SIG-M5 (cell line): ENCODE results near the gene OR4D1.

Experiments used
- DNase-seq: peaks from one replicate; lab custom pipeline; 2025; lab: John Stamatoyannopoulos, UW

Gene OR4D1

GRCh38 chr17:58153671-58154070, 5.5 kb downstream of the OR4D1 start:
- no peak for DNase-seq

GRCh38 chr17:58156839-58157803, 8.9 kb downstream of the OR4D1 start:
- no peak for DNase-seq

DNA sequence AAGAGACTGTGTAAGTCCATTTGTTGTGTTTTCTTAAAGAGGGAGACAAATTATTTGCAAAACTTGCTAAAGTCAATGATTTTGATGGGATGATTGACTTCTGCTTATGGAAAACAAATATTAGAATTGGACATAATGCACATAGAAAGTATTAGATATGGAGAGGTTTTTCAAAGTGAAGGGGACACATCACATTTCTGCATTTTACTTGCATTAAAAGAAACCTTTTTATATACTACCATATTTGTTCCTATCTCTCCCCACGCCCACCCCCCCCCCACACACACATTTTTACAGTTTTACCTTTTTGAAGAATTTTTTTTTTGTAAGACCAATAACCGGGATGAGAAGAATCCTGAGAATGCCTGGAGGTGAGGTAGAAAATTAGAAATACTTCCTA, 10.0 kb downstream of the OR4D1 start:
- no peak for DNase-seq

- no peak for DNase-seq
Measured at GRCh38 chr17:58161566-58161965, 13.4 kb downstream of the OR4D1 start.

GRCh38 chr17:58165981-58166380, 17.8 kb downstream of the OR4D1 start:
- no peak for DNase-seq

DNA sequence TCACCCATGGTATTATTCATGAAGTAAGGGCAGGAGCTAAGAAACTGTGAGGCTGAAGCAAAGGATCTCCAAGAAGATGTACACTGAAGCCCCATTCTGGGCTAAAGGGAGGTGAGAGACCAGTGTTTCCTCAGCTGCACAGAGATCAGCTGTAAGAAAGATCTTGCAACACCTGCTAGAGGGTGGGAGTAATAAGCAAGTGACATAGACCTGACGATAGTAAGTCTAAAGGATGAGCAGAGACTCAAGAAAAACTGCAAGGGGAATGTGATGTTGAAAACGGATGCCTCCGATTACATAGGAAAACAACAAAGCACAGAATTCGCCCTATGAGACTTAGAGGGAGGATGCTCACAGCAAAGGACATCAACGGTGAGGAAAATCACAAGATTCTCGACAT, 18.5 kb downstream of the OR4D1 start, which contains the start of gene OR4D2:
OR4D2 (plus strand) TSS at position 301 of the 400 bp plus-strand sequence. CDS start 2,674 bp downstream, outside the sequence.
- no peak for DNase-seq

GRCh38 chr17:58170622-58171021, 22.4 kb downstream of the OR4D1 start:
- DNase-seq: no peak

GRCh38 chr17:58172369-58173071, 24.3 kb downstream of the OR4D1 start:
- no peak for DNase-seq

GRCh38 chr17:58174871-58175270, 26.7 kb downstream of the OR4D1 start:
- no peak for DNase-seq

GRCh38 chr17:58176200-58176599, 28.0 kb downstream of the OR4D1 start:
- no peak for DNase-seq

DNA sequence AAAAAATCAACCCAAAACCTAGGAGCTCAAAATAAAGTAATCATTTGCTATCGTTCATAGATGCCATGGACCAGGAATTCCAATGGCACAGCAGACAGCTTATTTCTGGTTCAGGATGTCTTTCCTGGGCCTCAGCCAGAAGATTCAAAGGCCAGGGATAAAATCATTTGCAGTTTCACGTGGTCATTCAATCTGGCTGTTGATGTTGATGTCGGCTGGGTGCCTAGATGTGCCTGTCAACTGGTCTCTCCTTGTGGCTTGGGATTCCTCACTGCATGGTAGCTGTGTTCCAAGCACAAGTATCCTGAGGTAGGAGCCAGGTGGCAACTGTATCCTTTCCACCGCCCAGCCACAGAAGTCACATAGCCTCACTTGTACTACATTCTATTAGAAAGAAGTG, 33.6 kb downstream of the OR4D1 start:
- DNase-seq: no peak

DNA sequence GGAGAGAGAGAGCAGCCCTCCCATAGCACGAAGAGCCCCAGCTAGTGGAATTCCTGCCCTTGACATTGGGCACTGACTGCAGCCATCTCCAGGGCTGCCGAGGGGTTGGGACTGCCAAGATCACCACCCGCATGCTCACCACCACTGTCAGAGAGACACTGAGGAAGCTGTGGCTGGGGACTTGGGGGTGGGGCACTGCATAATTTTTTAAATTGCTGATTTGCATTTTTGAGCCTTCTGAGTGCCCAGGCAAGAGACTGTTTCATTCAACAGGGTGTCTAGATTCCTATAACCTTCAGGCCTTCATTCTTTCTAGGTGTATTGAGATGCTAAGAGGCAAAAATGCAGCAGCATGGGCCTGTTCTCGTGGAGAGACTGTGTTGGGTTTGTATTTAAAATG, 35.3 kb downstream of the OR4D1 start:
- DNase-seq: no peak

DNA sequence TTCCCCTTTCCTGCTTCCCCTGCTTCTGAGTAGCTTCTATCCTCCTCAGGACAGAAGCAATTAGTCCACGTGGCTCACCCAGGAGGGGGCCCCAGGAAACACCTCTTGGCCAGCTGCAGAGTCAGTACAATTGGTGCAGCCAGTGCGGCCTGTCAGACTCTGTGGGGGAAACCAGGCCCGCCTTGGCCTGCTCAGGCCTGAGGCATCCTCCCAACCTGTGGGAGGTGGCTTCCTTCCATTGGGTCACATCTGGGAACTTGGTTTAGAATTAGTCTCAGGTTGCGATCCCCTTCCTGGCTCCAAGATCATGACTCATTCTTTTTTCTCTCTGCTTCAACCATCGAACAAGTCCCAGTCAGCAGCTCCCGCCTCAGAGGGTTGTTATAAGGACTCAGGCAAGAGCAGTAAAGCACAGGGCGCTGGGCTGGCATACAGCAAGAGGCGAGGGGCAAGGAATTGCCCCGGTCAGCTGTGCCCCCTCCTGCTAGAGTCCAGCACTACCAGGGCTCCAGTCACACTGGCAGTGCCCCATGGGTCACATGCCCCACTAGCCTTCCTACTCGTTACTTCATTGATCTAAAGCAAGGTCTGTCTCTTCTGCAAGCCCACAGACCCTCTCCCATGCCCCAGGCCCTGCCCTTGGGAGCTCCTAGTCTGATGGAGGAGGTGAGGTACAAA, 36.3 kb downstream of the OR4D1 start:
- DNase-seq: no peak

GRCh38 chr17:58184986-58185761, 37.0 kb downstream of the OR4D1 start:
- no peak for DNase-seq

DNA sequence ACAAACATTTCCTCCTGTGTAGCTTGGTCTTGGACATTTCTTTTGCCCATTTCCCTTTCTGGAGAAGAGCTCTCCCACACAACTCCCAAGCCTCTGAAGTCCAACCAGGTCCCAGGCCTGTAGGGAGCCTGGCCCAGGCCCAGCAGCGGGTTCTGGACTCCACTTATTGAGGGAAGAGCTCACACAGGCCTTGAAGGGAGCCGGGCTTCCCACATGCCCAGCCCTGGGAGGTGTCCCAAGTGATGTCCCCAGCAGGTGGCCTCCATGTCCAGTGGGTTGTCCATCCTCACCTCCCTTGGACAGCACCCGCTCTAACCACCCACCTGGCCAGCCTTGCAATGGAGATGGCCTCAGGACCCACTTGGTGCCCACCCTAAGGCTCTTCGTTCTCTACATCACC, 38.4 kb downstream of the OR4D1 start:
- no peak for DNase-seq

DNA sequence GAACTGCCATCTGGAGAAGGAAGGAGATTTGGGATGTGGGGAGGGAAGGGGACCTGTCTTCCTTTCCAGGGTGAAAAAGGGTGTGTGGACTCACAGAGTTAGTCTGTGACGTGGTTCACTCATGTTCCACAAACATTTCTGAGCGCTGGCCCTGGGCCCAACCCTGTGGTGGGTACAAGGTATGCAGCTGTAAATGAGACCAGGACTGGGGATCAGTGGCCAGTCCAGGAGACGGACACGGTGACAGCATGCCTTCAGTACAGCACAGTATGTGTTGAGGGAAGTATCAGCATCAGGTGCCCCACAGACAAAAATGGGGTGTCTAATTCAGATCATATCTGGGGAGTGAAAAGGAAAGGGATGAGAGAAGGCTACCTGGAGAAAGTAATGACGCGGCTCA, 38.9 kb downstream of the OR4D1 start:
- DNase-seq: no peak

DNA sequence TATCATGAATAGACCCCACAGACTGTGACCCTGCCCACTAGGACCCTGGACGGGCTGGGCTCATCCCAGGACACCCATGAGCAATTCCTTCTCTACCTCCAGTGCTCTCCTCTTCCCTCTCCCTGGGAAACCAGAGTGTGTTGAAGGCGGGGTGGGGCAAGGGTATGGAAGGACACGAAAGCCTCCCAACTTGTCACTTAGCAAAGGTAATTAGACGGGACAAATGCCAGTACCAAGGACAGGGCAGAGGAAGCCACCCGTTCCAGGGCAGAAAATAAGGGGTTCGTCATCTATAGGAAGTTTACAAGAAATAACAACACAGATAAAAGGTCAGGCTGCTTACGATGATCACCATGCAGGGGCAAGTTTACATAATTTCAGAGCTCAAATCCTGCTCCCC, 39.5 kb downstream of the OR4D1 start:
- no peak for DNase-seq

- DNase-seq: no peak
Measured at GRCh38 chr17:58189436-58190146, 41.4 kb downstream of the OR4D1 start.

GRCh38 chr17:58191241-58191896, 43.2 kb downstream of the OR4D1 start:
- DNase-seq: no peak

GRCh38 chr17:58192612-58193011, 44.4 kb downstream of the OR4D1 start, which contains the start of gene EPX:
TSS of gene EPX (plus strand) at chr17:58192726. CDS start at chr17:58192847, 121 bp downstream.
- no peak for DNase-seq
